Mesendoderm (in vitro differentiated cells): ENCODE data around the gene NKD2.
"Not testable (repeated sequence)": the region's sequence is repeated elsewhere in the genome, so short reads cannot be mapped to it uniquely, and the experiment has no call there.

Source experiments
- DNase-seq: peaks from one replicate; pipeline ENCODE4 v3.0.0; 2013
- H2AK5ac ChIP-seq: 2 replicates; pipeline ENCODE4 v1.6.1; 2013; ENCODE audit warnings: low read length, inconsistent platforms
- H2BK120ac ChIP-seq: 2 replicates; pipeline ENCODE4 v1.6.1; 2013; ENCODE audit warnings: low read depth, mild to moderate bottlenecking, low read length, moderate library complexity, mixed read lengths
- H2BK15ac ChIP-seq: replicated peaks from 2 replicates; pipeline ENCODE4 v1.6.1; 2013; ENCODE audit warnings: low read depth, mild to moderate bottlenecking, moderate library complexity
- H2BK5ac ChIP-seq: 2 replicates; pipeline ENCODE4 v1.6.1; 2013; ENCODE audit warnings: low read length, inconsistent platforms
- H3K18ac ChIP-seq: 2 replicates; pipeline ENCODE4 v1.6.1; 2013; ENCODE audit warnings: mild to moderate bottlenecking, low read length, mixed read lengths
- H3K23ac ChIP-seq: one replicate; pipeline ENCODE4 v1.6.1; 2013; ENCODE audit warnings: low read length
- H3K27ac ChIP-seq: 2 replicates; pipeline ENCODE4 v1.5.1; 2013; ENCODE audit warnings: low read depth, mild to moderate bottlenecking, inconsistent platforms, low read length, moderate library complexity
- H3K27me3 ChIP-seq: 2 replicates; pipeline ENCODE4 v1.6.1; 2013; ENCODE audit warnings: low read length, control low read depth, mild to moderate bottlenecking, inconsistent platforms; ENCODE audit not compliant: insufficient read depth, poor library complexity
- H3K36me3 ChIP-seq: 2 replicates; pipeline ENCODE4 v1.6.1; 2013; ENCODE audit warnings: low read length, inconsistent platforms; ENCODE audit not compliant: control insufficient read depth, insufficient read depth
- H3K4ac ChIP-seq: one replicate; pipeline ENCODE4 v1.6.1; 2013; ENCODE audit warnings: low read depth, mild to moderate bottlenecking, low read length, moderate library complexity
- H3K4me1 ChIP-seq: 2 replicates; pipeline ENCODE4 v1.6.1; 2013; ENCODE audit warnings: low read depth, low read length, inconsistent platforms; ENCODE audit not compliant: control insufficient read depth
- H3K4me2 ChIP-seq: 2 replicates; pipeline ENCODE4 v1.6.1; 2013; ENCODE audit warnings: low read length
- H3K4me3 ChIP-seq: 2 replicates; pipeline ENCODE4 v1.5.1; 2013; ENCODE audit warnings: mild to moderate bottlenecking, low read length
- H3K56ac ChIP-seq: one replicate; pipeline ENCODE4 v1.6.1; 2013; ENCODE audit warnings: low read length
- H3K79me1 ChIP-seq: 2 replicates; pipeline ENCODE4 v1.6.1; 2013; ENCODE audit warnings: low read length, inconsistent platforms
- H3K79me2 ChIP-seq: 2 replicates; pipeline ENCODE4 v1.6.1; 2013; ENCODE audit warnings: mild to moderate bottlenecking, low read length; ENCODE audit not compliant: control insufficient read depth, insufficient read depth
- H3K9ac ChIP-seq: 2 replicates; pipeline ENCODE4 v1.6.1; 2013; ENCODE audit warnings: low read length, inconsistent platforms
- H4K5ac ChIP-seq: one replicate; pipeline ENCODE4 v1.6.1; 2013; ENCODE audit warnings: low read length
- H4K8ac ChIP-seq: one replicate; pipeline ENCODE4 v1.6.1; 2013; ENCODE audit warnings: low read depth, mild to moderate bottlenecking, control low read depth, low read length, moderate library complexity
- WGBS: extraction: QIAGEN DNeasy Blood & Tissue Kit; methylation state at CpG from one replicate; pipeline ENCODE4 v1.1.7; 2013; ENCODE audit warnings: low lambda C conversion rate, missing lambda C conversion rate; ENCODE audit not compliant: insufficient coverage; ENCODE audit errors: extremely low coverage; 5-methylcytosine and 5-hydroxymethylcytosine counted together

Gene NKD2

DNA sequence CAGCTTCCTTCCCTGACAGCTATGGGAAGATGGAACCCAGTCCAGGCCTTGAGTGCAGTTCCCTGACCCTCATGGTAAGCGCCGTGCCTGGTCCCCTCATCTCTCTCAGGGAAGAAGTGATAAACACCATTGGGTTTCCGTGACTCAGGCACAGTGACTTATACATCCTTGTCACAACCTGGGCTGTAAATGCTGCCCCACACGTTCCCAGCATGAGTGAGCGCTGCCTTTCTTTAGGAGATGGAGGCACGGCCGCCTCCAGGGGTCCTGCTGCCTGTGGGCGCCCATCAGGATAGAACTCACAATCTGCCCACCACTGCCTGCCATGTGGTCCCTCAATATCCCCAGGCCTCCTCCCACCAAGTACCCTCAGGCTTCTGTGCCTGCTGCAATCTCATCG is 8.3 kb upstream of the NKD2 start:
- WGBS = no CpG with 5 or more reads among the region's 9 CpGs
- H2AK5ac ChIP-seq = no peak overlapping the region
- no peaks in the 10 kb centered on the region for H3K4me1 ChIP-seq
- no peak overlapping the region for H3K4me2 ChIP-seq
- no peak overlapping the region for H3K4me3 ChIP-seq
- H3K36me3 ChIP-seq = no peaks in the 10 kb centered on the region
- no peak overlapping the region for H3K56ac ChIP-seq
- no peaks in the 10 kb centered on the region for H3K27me3 ChIP-seq
- no peak for DNase-seq
- no peak overlapping the region for H4K8ac ChIP-seq
- no peak overlapping the region for H3K9ac ChIP-seq
- no peak overlapping the region for H2BK15ac ChIP-seq
- H3K18ac ChIP-seq = no peak overlapping the region
- H3K79me1 ChIP-seq = no peaks in the 10 kb centered on the region
- no peak overlapping the region for H3K4ac ChIP-seq
- H3K23ac ChIP-seq = no peak overlapping the region
- no peak overlapping the region for H2BK5ac ChIP-seq
- no peak overlapping the region for H3K27ac ChIP-seq
- no peak overlapping the region for H2BK120ac ChIP-seq
- no peaks in the 10 kb centered on the region for H3K79me2 ChIP-seq
- no peak overlapping the region for H4K5ac ChIP-seq

DNA sequence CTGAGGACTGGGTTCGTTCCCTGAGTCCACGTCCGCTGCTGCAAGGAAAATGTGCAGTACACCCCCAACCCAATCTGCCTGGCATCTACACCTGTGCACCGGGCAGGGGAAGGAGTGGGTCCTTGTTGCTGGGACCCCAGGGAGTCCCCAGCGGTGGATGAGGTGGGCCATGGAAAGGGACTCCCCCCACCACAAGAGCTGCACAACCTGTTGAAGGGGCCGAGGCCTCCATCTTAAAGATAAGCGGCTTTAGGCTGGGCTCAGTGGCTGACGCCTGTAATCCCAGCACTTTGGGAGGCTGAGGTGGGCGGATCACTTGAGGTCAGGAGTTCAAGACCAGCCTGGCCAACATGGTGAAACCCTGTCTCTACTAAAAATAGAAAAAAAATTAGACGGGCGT is 7.8 kb upstream of the NKD2 start:
- not testable (repeated sequence) for H3K9ac ChIP-seq, H3K27me3 ChIP-seq, H3K23ac ChIP-seq, H2BK15ac ChIP-seq, H4K8ac ChIP-seq, H3K4ac ChIP-seq, H2BK120ac ChIP-seq, H3K56ac ChIP-seq, H3K4me3 ChIP-seq, H4K5ac ChIP-seq, H3K4me1 ChIP-seq, H3K18ac ChIP-seq, H2BK5ac ChIP-seq, DNase-seq, H3K36me3 ChIP-seq, H2AK5ac ChIP-seq, H3K4me2 ChIP-seq, H3K79me2 ChIP-seq, H3K79me1 ChIP-seq, H3K27ac ChIP-seq
- WGBS = no CpG with 5 or more reads among the region's 11 CpGs

DNA sequence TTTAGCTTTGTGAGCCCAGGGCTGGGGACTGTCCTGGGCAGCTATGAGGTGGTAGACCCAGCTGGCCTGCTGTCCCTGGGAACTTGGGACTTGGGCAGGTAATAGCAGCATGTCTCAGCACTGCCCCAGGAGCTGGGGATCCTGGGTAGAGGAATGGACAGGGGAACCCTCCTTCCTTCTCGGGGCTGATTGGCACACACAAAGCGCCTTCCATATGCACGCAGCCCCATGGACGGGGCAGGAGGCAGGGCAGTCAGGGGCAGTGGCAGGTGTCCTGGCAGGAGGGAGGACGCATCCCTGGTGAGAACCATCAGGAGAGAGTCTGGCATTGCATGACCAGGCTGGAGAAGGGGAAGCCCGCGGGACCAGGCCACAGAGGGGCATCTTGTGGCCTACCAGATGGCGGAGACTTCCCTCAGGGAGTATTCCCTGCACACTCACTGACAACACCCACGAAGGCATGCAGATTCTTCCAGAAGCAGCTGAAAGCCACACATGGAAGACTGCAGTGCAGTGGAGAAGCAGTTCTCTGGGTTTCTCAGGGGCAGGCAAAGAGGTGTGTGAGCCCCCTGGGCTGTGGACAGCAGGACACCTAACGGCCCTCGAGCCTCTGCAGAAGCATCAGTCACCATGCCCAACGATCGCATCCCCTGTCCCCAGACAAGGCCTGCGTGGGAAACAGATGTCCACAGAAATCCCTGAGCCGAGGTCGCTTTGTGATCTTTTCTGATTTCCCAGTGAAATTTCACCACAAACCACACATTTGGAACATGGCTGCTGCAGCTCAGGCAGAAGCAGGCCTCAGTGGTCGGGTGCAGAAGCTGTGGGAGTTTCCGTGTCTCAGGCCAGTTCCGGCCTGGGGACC is 7.0 kb upstream of the NKD2 start:
- Histone ChIP-seq H3K79me2 (no peaks in the 10 kb centered on the region), H3K79me1 (no peaks in the 10 kb centered on the region), H3K4ac (no peak overlapping the region), H3K36me3 (no peaks in the 10 kb centered on the region), H2BK15ac (no peak overlapping the region), H3K4me2 (no peak overlapping the region), H3K23ac (no peak overlapping the region), H3K4me3 (no peak overlapping the region), H3K27ac (no peak overlapping the region), H4K5ac (no peak overlapping the region), H4K8ac (no peak overlapping the region), H3K9ac (no peak overlapping the region), H3K4me1 (no peaks in the 10 kb centered on the region), H3K56ac (no peak overlapping the region), H2AK5ac (no peak overlapping the region), H3K27me3 (peaks cover 6% of the 10 kb centered on the region), H2BK5ac (no peak overlapping the region), H2BK120ac (no peak overlapping the region), H3K18ac (no peak overlapping the region)
- DNase-seq = no peak
- WGBS = no CpG with 5 or more reads among the region's 19 CpGs

DNA sequence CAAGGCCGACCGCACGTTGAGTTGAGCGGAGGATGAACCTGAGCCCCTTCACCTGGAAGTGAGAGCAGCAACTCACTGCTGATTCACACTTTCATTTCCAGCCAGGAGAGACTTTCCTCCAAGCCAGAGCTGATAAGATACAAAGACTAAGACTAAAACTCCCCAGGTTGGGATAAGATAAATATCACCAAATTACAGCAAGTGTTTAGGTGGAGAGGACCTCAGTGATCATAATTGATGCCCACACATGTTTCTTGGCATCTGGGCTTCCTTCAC is 6.4 kb upstream of the NKD2 start:
- Histone ChIP-seq H2AK5ac (no peak overlapping the region), H4K5ac (no peak overlapping the region), H4K8ac (no peak overlapping the region), H2BK5ac (no peak overlapping the region), H3K56ac (no peak overlapping the region), H3K36me3 (no peaks in the 10 kb centered on the region), H3K27ac (no peak overlapping the region), H3K4me1 (no peaks in the 10 kb centered on the region), H3K79me2 (no peaks in the 10 kb centered on the region), H3K79me1 (no peaks in the 10 kb centered on the region), H3K4me3 (no peak overlapping the region), H3K23ac (no peak overlapping the region), H2BK15ac (no peak overlapping the region), H3K4ac (no peak overlapping the region), H3K9ac (no peak overlapping the region), H2BK120ac (no peak overlapping the region), H3K4me2 (no peak overlapping the region), H3K27me3 (peaks cover 6% of the 10 kb centered on the region), H3K18ac (no peak overlapping the region)
- no CpG with 5 or more reads among the region's 4 CpGs for WGBS
- no peak for DNase-seq

GRCh38 chr5:1002836-1003235 is 5.8 kb upstream of the NKD2 start:
- Histone ChIP-seq H3K36me3 (no peaks in the 10 kb centered on the region), H3K9ac (no peak overlapping the region), H3K4me2 (no peak overlapping the region), H2BK120ac (no peak overlapping the region), H3K18ac (no peak overlapping the region), H2BK15ac (no peak overlapping the region), H3K27me3 (peaks cover 6% of the 10 kb centered on the region), H3K4me3 (no peak overlapping the region), H3K4ac (no peak overlapping the region), H4K8ac (no peak overlapping the region), H3K23ac (no peak overlapping the region), H3K79me2 (no peaks in the 10 kb centered on the region), H3K27ac (no peak overlapping the region), H4K5ac (no peak overlapping the region), H2BK5ac (no peak overlapping the region), H3K4me1 (no peaks in the 10 kb centered on the region), H3K56ac (no peak overlapping the region), H2AK5ac (no peak overlapping the region), H3K79me1 (no peaks in the 10 kb centered on the region)
- WGBS = no CpG with 5 or more reads among the region's 13 CpGs
- no peak for DNase-seq
